GM19351 (cell line): ENCODE results near the gene REXO1.

Experiments used
- ATAC-seq: cut with Tn5 transposase; IDR thresholded peaks from one replicate; pipeline ENCODE4 v1.9.1; 2021; ENCODE audit warnings: mild to moderate bottlenecking, moderate library complexity; ENCODE audit not compliant: unreplicated experiment

The REXO1 gene

GRCh38 chr19:1768918-1769644 lies 79.2 kb downstream of the REXO1 start:
- ATAC-seq, result no peak

GRCh38 chr19:1768248-1768647 lies 80.0 kb downstream of the REXO1 start:
- no peak for ATAC-seq

DNA sequence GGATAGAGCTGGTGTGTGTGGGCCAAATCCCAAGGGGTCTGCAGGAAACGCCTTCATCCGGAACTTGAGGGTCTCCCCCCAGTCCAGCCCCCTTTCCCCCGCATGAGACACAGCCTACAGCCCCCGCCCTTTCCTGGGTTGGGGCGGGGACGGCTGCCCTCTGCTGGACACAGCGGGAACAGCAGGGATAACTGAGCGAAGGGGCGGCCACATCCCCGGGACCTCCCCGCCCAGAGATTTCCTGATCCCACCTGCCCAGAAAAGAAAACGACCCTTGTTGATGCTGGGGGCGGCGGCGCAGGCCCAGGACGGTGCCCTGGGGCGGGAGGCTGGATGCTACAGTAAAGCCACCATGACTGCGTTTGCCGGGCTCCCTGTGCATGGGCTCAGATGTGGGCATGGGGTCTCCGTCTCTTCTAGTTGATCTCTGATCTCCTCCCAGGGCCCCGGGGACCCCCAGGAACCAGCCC lies 80.8 kb downstream of the REXO1 start:
- ATAC-seq, result no peak

DNA sequence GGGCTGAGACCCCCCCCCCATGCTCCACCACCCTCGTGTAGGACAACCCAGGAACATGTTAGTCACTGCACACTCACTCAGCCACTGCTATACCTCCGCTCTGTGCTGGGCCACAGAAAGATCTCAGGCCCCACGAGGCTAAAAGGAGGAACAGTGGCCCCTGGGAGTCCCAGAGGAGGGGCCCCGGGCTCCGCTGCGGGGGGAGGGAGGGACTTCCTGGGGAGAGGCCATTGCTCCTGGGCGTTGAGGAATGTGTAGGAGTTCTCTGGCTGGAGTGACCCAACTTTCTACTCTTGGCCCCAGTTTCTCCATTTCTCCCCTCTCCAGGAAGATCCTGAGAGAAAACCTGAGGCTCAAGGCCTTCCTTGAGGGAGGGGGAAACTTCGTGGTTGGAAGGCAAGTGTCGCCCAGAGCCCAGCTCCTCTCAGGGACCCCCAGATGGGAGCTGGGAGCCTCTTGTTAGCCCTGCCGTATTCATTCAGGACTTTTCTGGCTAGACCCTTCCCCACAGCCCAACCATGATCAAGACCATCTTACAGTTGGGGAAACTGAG lies 81.4 kb downstream of the REXO1 start:
- ATAC-seq, result no peak

DNA sequence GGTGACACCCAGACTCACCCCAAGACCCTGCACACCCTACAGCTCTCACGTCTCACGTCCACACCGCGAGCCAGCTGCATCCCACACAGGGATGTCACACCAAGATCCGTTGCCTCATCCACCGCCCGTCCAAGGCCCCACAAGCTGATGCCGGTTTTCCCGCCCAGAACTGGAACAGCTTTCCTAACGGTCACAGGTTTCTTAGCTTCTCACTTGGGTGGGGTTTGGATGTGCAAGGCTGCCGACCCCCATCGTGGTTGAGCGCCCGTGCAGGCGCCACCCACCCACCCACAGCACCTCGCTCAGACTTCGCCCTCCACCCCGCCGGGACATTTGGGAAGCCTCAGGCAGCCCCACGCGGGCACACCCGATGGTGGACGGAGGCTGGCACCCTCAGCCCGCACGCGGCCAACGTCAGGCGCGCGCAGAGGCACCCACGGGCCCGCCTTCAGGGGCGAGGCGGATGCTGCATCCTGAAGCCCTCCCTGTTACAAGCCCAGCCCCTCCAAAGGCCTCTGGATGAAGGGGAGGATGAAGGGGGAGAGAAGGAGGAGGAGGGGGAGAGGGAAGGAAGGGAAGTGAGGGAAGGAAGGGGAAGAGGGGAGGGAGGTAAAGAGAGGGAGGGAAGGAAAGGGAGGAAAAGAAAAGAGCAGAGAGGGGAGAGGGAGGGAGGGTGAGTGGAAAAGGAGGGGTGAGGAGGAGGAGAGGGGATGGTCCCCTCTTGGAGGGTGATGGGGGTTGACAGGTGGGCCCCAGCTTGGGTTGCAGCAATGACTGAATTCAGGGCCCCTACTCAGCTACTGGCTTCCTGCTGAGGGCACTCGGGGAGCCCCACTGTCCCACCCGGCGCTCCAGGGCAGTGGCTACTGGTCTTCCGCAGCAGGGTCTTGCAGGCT lies 82.1 kb downstream of the REXO1 start:
- no peak for ATAC-seq
